Smooth muscle cell (in vitro differentiated cells): Measurements from ENCODE around the gene CARD10. TPM values are rescaled to one million over a fixed set of nuclear protein-coding genes. Genes with fewer than 3 reads are reported as not detected.

Source experiments
- DNase-seq: peaks from one replicate; lab custom pipeline; 2025; ENCODE audit not compliant: unreplicated experiment; lab: John Stamatoyannopoulos, UW
- H2AFZ ChIP-seq: fragments of 200-600 bp; sonication (generic); 2 replicates; pipeline ENCODE4 v1.6.0; 2016; ENCODE audit warnings: antibody characterized with exemption, low read depth, mild to moderate bottlenecking
- H3F3A ChIP-seq: fragments of 200-600 bp; sonication (generic); 2 replicates; pipeline ENCODE4 v1.6.0; 2017; ENCODE audit warnings: antibody characterized with exemption, low read depth
- H3K27ac ChIP-seq: fragments of 200-600 bp; sonication (generic); 2 replicates; pipeline ENCODE4 v1.5.1; 2016; ENCODE audit warnings: low read depth, mild to moderate bottlenecking
- H3K27me3 ChIP-seq: fragments of 200-600 bp; sonication (generic); 2 replicates; pipeline ENCODE4 v1.6.1; 2016; ENCODE audit warnings: low read depth, mild to moderate bottlenecking
- H3K36me3 ChIP-seq: fragments of 200-600 bp; sonication (generic); 2 replicates; pipeline ENCODE4 v1.5.1; 2016; ENCODE audit warnings: low read depth
- H3K4me1 ChIP-seq: fragments of 200-600 bp; sonication (generic); 2 replicates; pipeline ENCODE4 v1.5.1; 2016; ENCODE audit warnings: low read depth
- H3K4me2 ChIP-seq: fragments of 200-600 bp; sonication (generic); 2 replicates; pipeline ENCODE4 v1.6.0; 2016; ENCODE audit warnings: mild to moderate bottlenecking
- H3K4me3 ChIP-seq: fragments of 200-600 bp; sonication (generic); 2 replicates; pipeline ENCODE4 v1.5.1; 2016; ENCODE audit warnings: mild to moderate bottlenecking
- H3K79me2 ChIP-seq: fragments of 200-600 bp; sonication (generic); 2 replicates; pipeline ENCODE4 v1.6.0; 2016; ENCODE audit warnings: low read depth, mild to moderate bottlenecking
- H3K9ac ChIP-seq: fragments of 200-600 bp; sonication (generic); 2 replicates; pipeline ENCODE4 v1.6.0; 2016; ENCODE audit warnings: low read depth
- H3K9me3 ChIP-seq: fragments of 200-600 bp; sonication (generic); replicated peaks from 2 replicates; pipeline ENCODE4 v1.5.1; 2016; ENCODE audit warnings: low read depth
- H4K20me1 ChIP-seq: fragments of 200-600 bp; sonication (generic); 2 replicates; pipeline ENCODE4 v1.6.0; 2016; ENCODE audit warnings: low read depth
- CTCF ChIP-seq: fragments of 200-600 bp; sonication (generic); IDR thresholded peaks from 2 replicates; pipeline ENCODE4 v1.5.1; 2017; ENCODE audit warnings: borderline replicate concordance, mild to moderate bottlenecking, antibody characterized with exemption; ENCODE audit not compliant: insufficient read depth, poor library complexity, severe bottlenecking
- WGBS: methylation state at CpG from one replicate; pipeline ENCODE4 v1.1.7; 2016; ENCODE audit warnings: low lambda C conversion rate; 5-methylcytosine and 5-hydroxymethylcytosine counted together
- polyA plus RNA-seq: library from polyadenylated mRNA; unstranded; fragments of >200 nt; fragmentation: Nextera tagmentation; extraction: Ambion mirVana; gene quantifications from 2 replicates; pipeline ENCODE4 v1.2.1, GENCODE V29; 2016
- total RNA-seq: library from RNA; depleted of rRNA; stranded (reverse); fragments of >200 nt; gene quantifications from 2 replicates; pipeline ENCODE4 v1.2.3, GENCODE V29; 2014

CARD10 gene
- total and polyA plus RNA-seq, 2 experiments from 2014 or later: 2.3 to 6.0 TPM

- H3K4me1 ChIP-seq: peaks cover 14% of the 10 kb centered on the region
- H3F3A ChIP-seq: peaks cover 6% of the 10 kb centered on the region
- WGBS: 97% methylated on average over 1 of the region's 1 CpG
- TF ChIP-seq CTCF: no peak
- H3K27me3 ChIP-seq: no peaks in the 10 kb centered on the region
- H3K9me3 ChIP-seq: no peaks in the 10 kb centered on the region
- DNase-seq: no peak
- H4K20me1 ChIP-seq: no peaks in the 10 kb centered on the region
- H3K4me2 ChIP-seq: no peak overlapping the region
- H3K9ac ChIP-seq: no peak overlapping the region
- H3K36me3 ChIP-seq: no peaks in the 10 kb centered on the region
- no peak overlapping the region for H3K27ac ChIP-seq
- no peak overlapping the region for H2AFZ ChIP-seq
- no peak overlapping the region for H3K4me3 ChIP-seq
- H3K79me2 ChIP-seq: no peaks in the 10 kb centered on the region
Observed at GRCh38 chr22:37451218-37451617, 68.0 kb downstream of the CARD10 start.

- no peak for DNase-seq
- 82% methylated on average over 13 of the region's 15 CpGs for WGBS
- no peaks in the 10 kb centered on the region for H3K27me3 ChIP-seq
- H2AFZ ChIP-seq: no peak overlapping the region
- no peaks in the 10 kb centered on the region for H3K79me2 ChIP-seq
- no peak for TF ChIP-seq CTCF
- peaks cover 4% of the 10 kb centered on the region for H3K4me1 ChIP-seq
- no peaks in the 10 kb centered on the region for H3F3A ChIP-seq
- no peak overlapping the region for H3K4me2 ChIP-seq
- H3K36me3 ChIP-seq: no peaks in the 10 kb centered on the region
- no peaks in the 10 kb centered on the region for H3K9me3 ChIP-seq
- H4K20me1 ChIP-seq: no peaks in the 10 kb centered on the region
- H3K27ac ChIP-seq: no peak overlapping the region
- no peak overlapping the region for H3K4me3 ChIP-seq
- no peak overlapping the region for H3K9ac ChIP-seq
Observed at GRCh38 chr22:37449331-37450001, 69.7 kb downstream of the CARD10 start.

GRCh38 chr22:37448516-37449127, 70.6 kb downstream of the CARD10 start:
- Histone ChIP-seq H3K36me3 (no peaks in the 10 kb centered on the region), H3K9ac (no peak overlapping the region), H3K27ac (no peak overlapping the region), H3K4me1 (peaks cover 4% of the 10 kb centered on the region), H3F3A (no peaks in the 10 kb centered on the region), H3K79me2 (no peaks in the 10 kb centered on the region), H2AFZ (no peak overlapping the region), H3K27me3 (no peaks in the 10 kb centered on the region), H3K9me3 (no peaks in the 10 kb centered on the region), H3K4me3 (no peak overlapping the region), H3K4me2 (no peak overlapping the region), H4K20me1 (no peaks in the 10 kb centered on the region)
- no peak for DNase-seq
- TF ChIP-seq CTCF: no peak
- 87% methylated on average over 18 of the region's 18 CpGs for WGBS

GRCh38 chr22:37445501-37445900, 73.7 kb downstream of the CARD10 start:
- no peaks in the 10 kb centered on the region for H3K36me3 ChIP-seq
- peaks cover 4% of the 10 kb centered on the region for H3K4me1 ChIP-seq
- no peak overlapping the region for H3K27ac ChIP-seq
- no peaks in the 10 kb centered on the region for H3K79me2 ChIP-seq
- no peaks in the 10 kb centered on the region for H3K27me3 ChIP-seq
- no peak overlapping the region for H3K4me3 ChIP-seq
- no peaks in the 10 kb centered on the region for H4K20me1 ChIP-seq
- no peak overlapping the region for H3K4me2 ChIP-seq
- 93% methylated on average over 9 of the region's 9 CpGs for WGBS
- no peak overlapping the region for H2AFZ ChIP-seq
- DNase-seq: no peak
- TF ChIP-seq CTCF: no peak
- no peak overlapping the region for H3K9ac ChIP-seq
- no peaks in the 10 kb centered on the region for H3K9me3 ChIP-seq
- H3F3A ChIP-seq: no peaks in the 10 kb centered on the region
